Mesendoderm (in vitro differentiated cells): ENCODE measurements around the gene LRRN4CL. TPM values are rescaled to one million over a fixed set of nuclear protein-coding genes. Genes with fewer than 3 reads are reported as not detected.
"Not testable (repeated sequence)": the region's sequence is repeated elsewhere in the genome, so short reads cannot be mapped to it uniquely, and the experiment has no call there.

Source experiments
- DNase-seq: peaks from one replicate; pipeline ENCODE4 v3.0.0; 2013
- H2AK5ac ChIP-seq: 2 replicates; pipeline ENCODE4 v1.6.1; 2013; ENCODE audit warnings: low read length, inconsistent platforms
- H2BK120ac ChIP-seq: 2 replicates; pipeline ENCODE4 v1.6.1; 2013; ENCODE audit warnings: low read depth, mild to moderate bottlenecking, low read length, moderate library complexity, mixed read lengths
- H2BK15ac ChIP-seq: replicated peaks from 2 replicates; pipeline ENCODE4 v1.6.1; 2013; ENCODE audit warnings: low read depth, mild to moderate bottlenecking, moderate library complexity
- H2BK5ac ChIP-seq: 2 replicates; pipeline ENCODE4 v1.6.1; 2013; ENCODE audit warnings: low read length, inconsistent platforms
- H3K18ac ChIP-seq: 2 replicates; pipeline ENCODE4 v1.6.1; 2013; ENCODE audit warnings: mild to moderate bottlenecking, low read length, mixed read lengths
- H3K23ac ChIP-seq: one replicate; pipeline ENCODE4 v1.6.1; 2013; ENCODE audit warnings: low read length
- H3K27ac ChIP-seq: 2 replicates; pipeline ENCODE4 v1.5.1; 2013; ENCODE audit warnings: low read depth, mild to moderate bottlenecking, inconsistent platforms, low read length, moderate library complexity
- H3K27me3 ChIP-seq: 2 replicates; pipeline ENCODE4 v1.6.1; 2013; ENCODE audit warnings: low read length, control low read depth, mild to moderate bottlenecking, inconsistent platforms; ENCODE audit not compliant: insufficient read depth, poor library complexity
- H3K36me3 ChIP-seq: 2 replicates; pipeline ENCODE4 v1.6.1; 2013; ENCODE audit warnings: low read length, inconsistent platforms; ENCODE audit not compliant: control insufficient read depth, insufficient read depth
- H3K4ac ChIP-seq: one replicate; pipeline ENCODE4 v1.6.1; 2013; ENCODE audit warnings: low read depth, mild to moderate bottlenecking, low read length, moderate library complexity
- H3K4me1 ChIP-seq: 2 replicates; pipeline ENCODE4 v1.6.1; 2013; ENCODE audit warnings: low read depth, low read length, inconsistent platforms; ENCODE audit not compliant: control insufficient read depth
- H3K4me2 ChIP-seq: 2 replicates; pipeline ENCODE4 v1.6.1; 2013; ENCODE audit warnings: low read length
- H3K4me3 ChIP-seq: 2 replicates; pipeline ENCODE4 v1.5.1; 2013; ENCODE audit warnings: mild to moderate bottlenecking, low read length
- H3K56ac ChIP-seq: one replicate; pipeline ENCODE4 v1.6.1; 2013; ENCODE audit warnings: low read length
- H3K79me1 ChIP-seq: 2 replicates; pipeline ENCODE4 v1.6.1; 2013; ENCODE audit warnings: low read length, inconsistent platforms
- H3K79me2 ChIP-seq: 2 replicates; pipeline ENCODE4 v1.6.1; 2013; ENCODE audit warnings: mild to moderate bottlenecking, low read length; ENCODE audit not compliant: control insufficient read depth, insufficient read depth
- H3K9ac ChIP-seq: 2 replicates; pipeline ENCODE4 v1.6.1; 2013; ENCODE audit warnings: low read length, inconsistent platforms
- H4K5ac ChIP-seq: one replicate; pipeline ENCODE4 v1.6.1; 2013; ENCODE audit warnings: low read length
- H4K8ac ChIP-seq: one replicate; pipeline ENCODE4 v1.6.1; 2013; ENCODE audit warnings: low read depth, mild to moderate bottlenecking, control low read depth, low read length, moderate library complexity
- WGBS: extraction: QIAGEN DNeasy Blood & Tissue Kit; methylation state at CpG from one replicate; pipeline ENCODE4 v1.1.7; 2013; ENCODE audit warnings: low lambda C conversion rate, missing lambda C conversion rate; ENCODE audit not compliant: insufficient coverage; ENCODE audit errors: extremely low coverage; 5-methylcytosine and 5-hydroxymethylcytosine counted together
- polyA plus RNA-seq, 2 experiments: library from polyadenylated mRNA; stranded (reverse); fragments of 200-250 nt; gene quantifications; one replicate each; pipeline ENCODE4 v1.2.3, GENCODE V29; 2013

Gene LRRN4CL
- 0.15 TPM for polyA plus RNA-seq (2013, experiment 1 of 2)
- 0.13 TPM for polyA plus RNA-seq (2013, experiment 2 of 2)

DNA sequence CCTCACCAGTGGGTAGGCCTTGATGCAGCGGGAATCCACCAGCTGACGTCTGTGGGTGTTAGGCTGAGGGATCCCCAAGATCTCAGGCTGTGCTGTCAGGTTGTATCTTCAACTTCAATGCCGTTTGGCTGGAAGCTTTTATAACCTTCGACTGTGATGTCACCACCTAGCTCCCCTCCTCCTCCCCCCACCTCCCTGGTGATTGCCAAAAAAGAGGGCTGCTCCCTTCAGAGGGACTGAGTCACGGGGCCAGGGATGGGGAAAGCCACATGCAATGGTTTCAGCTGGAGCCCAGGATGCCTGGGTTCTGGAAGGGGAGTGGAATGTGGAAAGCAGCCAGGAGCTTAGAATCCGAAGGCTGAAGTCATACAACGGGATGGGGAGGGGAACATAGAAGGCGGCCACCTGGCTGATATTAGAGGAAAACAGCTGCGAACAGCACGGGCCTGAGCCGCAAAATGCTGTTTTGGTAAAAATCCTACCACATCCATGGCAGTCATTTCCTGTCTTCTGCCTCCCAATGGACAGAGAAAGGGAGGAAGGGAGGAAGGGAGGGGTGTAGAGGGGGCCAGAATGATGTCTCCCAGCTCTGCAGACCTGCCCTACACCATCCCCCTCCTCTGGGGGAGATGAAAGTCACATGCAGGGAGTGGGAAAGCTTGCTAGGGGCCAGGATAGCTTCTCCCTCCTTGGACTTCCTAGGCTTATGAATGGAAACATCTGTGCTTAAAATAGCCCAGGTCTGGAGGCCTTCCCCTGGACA lies at the start of gene LRRN4CL:
LRRN4CL (minus strand) TSS at position 110 of the 763 bp plus-strand sequence. CDS start 1,022 bp downstream, outside the sequence.
- H3K27ac ChIP-seq, result no peak within 1 kb of the TSS
- H2AK5ac ChIP-seq, result no peak within 1 kb of the TSS
- H2BK15ac ChIP-seq, result no peak within 1 kb of the TSS
- H4K8ac ChIP-seq, result no peak within 1 kb of the TSS
- H3K79me1 ChIP-seq, result no peaks in the 10 kb centered on the region
- H3K4me2 ChIP-seq, result no peak within 1 kb of the TSS
- no peak within 1 kb of the TSS for H3K23ac ChIP-seq
- H3K27me3 ChIP-seq, result no peaks in the 10 kb centered on the region
- H2BK120ac ChIP-seq, result no peak within 1 kb of the TSS
- H3K56ac ChIP-seq, result no peak within 1 kb of the TSS
- no peak within 1 kb of the TSS for H3K4ac ChIP-seq
- no peak within 1 kb of the TSS for H3K18ac ChIP-seq
- H3K79me2 ChIP-seq, result no peaks in the 10 kb centered on the region
- no peak within 1 kb of the TSS for H4K5ac ChIP-seq
- H2BK5ac ChIP-seq, result no peak within 1 kb of the TSS
- no peak within 1 kb of the TSS for H3K4me3 ChIP-seq
- no peaks in the 10 kb centered on the region for H3K4me1 ChIP-seq
- DNase-seq, result no peak
- no CpG with 5 or more reads among the region's 11 CpGs for WGBS
- peaks cover 4% of the 10 kb centered on the region for H3K36me3 ChIP-seq
- no peak within 1 kb of the TSS for H3K9ac ChIP-seq

- no peak overlapping the region for H3K56ac ChIP-seq
- H3K23ac ChIP-seq, result no peak overlapping the region
- no peak for DNase-seq
- H3K4me1 ChIP-seq, result no peaks in the 10 kb centered on the region
- peaks cover 1% of the 10 kb centered on the region for H3K36me3 ChIP-seq
- no peak overlapping the region for H3K4me2 ChIP-seq
- no peaks in the 10 kb centered on the region for H3K27me3 ChIP-seq
- H2BK5ac ChIP-seq, result no peak overlapping the region
- no peak overlapping the region for H4K5ac ChIP-seq
- no peak overlapping the region for H3K27ac ChIP-seq
- no peak overlapping the region for H3K9ac ChIP-seq
- H2AK5ac ChIP-seq, result no peak overlapping the region
- H3K18ac ChIP-seq, result no peak overlapping the region
- no peak overlapping the region for H4K8ac ChIP-seq
- H3K4me3 ChIP-seq, result no peak overlapping the region
- no peak overlapping the region for H3K4ac ChIP-seq
- H3K79me1 ChIP-seq, result no peaks in the 10 kb centered on the region
- no peak overlapping the region for H2BK15ac ChIP-seq
- H3K79me2 ChIP-seq, result no peaks in the 10 kb centered on the region
- no peak overlapping the region for H2BK120ac ChIP-seq
Measured at GRCh38 chr11:62737196-62737595, 47.9 kb upstream of the LRRN4CL start.

DNA sequence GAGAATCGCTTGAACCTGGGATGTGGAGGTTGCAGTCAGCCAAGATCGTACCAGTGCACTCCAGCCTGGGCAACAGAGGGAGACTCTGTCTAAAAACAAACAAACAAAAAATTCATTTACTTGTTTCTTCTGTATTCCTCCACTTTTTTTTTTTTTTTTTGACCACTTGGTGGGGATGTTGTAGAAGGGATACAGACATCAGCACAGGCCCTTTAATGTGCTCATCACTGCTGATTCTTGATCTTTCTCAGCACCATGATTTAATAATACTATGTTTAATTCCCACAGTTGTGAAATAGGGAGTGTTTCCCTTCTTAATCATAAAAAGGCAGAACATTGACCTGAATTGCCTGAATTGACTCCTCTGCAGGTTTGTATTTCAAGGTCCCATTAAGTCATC lies 43.5 kb upstream of the LRRN4CL start:
- no peak overlapping the region for H3K18ac ChIP-seq
- H4K5ac ChIP-seq, result no peak overlapping the region
- no peak overlapping the region for H3K4me2 ChIP-seq
- H4K8ac ChIP-seq, result no peak overlapping the region
- no peak overlapping the region for H2BK120ac ChIP-seq
- H3K79me2 ChIP-seq, result peaks cover 16% of the 10 kb centered on the region
- no peaks in the 10 kb centered on the region for H3K27me3 ChIP-seq
- H3K36me3 ChIP-seq, result peaks cover 1% of the 10 kb centered on the region
- H3K56ac ChIP-seq, result no peak overlapping the region
- no CpG with 5 or more reads among the region's 2 CpGs for WGBS
- H3K4me3 ChIP-seq, result no peak overlapping the region
- no peaks in the 10 kb centered on the region for H3K79me1 ChIP-seq
- no peak overlapping the region for H2BK5ac ChIP-seq
- no peak overlapping the region for H3K4ac ChIP-seq
- H3K23ac ChIP-seq, result no peak overlapping the region
- no peaks in the 10 kb centered on the region for H3K4me1 ChIP-seq
- no peak overlapping the region for H2BK15ac ChIP-seq
- peak; percentile 52 for DNase-seq
- no peak overlapping the region for H3K9ac ChIP-seq
- H2AK5ac ChIP-seq, result no peak overlapping the region
- H3K27ac ChIP-seq, result no peak overlapping the region

DNA sequence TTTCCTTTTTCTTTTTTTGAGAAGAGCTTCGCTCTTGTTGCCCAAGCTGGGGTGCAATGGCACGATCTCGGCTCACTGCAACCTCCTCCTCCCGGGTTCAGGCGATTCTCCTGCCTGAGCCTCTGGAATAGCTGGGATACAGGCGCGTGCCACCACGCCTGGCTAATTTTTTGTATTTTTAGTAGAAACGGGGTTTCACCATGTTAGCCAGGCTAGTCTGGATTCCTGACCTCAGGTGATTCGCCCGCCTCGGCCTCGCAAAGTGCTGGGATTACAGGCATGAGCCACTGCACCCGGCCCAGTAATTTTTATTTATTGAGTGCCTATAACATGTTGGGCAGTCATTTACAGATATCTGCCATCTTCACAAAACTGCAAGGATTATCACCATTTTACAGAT lies 40.7 kb upstream of the LRRN4CL start:
- not testable (repeated sequence) for H3K23ac ChIP-seq, H3K36me3 ChIP-seq, H2BK120ac ChIP-seq, H4K8ac ChIP-seq, H3K4ac ChIP-seq, H3K27ac ChIP-seq, H3K4me1 ChIP-seq, H2AK5ac ChIP-seq, H2BK5ac ChIP-seq, H3K27me3 ChIP-seq, H3K4me2 ChIP-seq, H2BK15ac ChIP-seq, H3K4me3 ChIP-seq, DNase-seq, H4K5ac ChIP-seq, H3K56ac ChIP-seq, H3K79me1 ChIP-seq, H3K18ac ChIP-seq
- Histone ChIP-seq H3K9ac (peak overlapping the region; percentile 27), H3K79me2 (peaks cover 34% of the 10 kb centered on the region)
- no CpG with 5 or more reads among the region's 14 CpGs for WGBS

DNA sequence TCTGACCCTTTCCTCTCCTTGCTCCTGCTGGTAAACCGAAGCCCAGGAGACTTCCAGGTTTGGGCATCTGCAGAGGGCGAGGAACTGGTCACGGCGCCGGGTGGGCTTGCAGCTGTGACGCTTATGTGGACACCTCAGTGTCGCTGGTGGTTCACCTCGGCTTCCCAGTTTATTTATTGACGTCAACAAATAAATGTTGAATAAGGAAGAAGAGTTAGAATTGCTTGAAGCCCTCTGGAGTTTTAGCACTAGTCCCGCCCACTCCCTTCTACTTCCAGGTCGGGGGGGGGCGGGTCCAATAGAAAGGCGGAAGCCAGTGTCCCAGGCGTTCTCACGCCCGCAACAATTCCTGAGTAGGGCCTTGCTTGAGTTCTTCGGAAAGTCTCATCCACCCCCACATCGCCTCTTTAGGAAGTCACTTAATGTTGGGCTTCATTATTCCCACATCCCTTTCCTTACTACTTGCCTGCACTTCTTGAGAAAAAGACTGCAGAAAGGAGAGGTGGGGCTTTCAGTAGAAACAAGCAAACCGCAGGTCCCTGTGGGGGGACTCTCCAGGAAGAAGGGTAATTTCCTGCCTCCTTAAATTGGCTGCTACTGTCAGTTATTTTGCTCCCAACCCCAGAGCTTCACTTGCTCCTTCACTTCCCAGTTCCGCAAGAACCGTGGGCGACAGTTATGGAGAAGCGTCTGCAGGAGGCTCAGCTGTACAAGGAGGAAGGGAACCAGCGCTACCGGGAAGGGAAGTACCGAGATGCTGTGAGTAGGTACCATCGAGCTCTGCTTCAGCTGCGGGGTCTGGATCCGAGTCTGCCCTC lies 39.0 kb upstream of the LRRN4CL start, which contains the start of gene TTC9C:
TTC9C (plus strand) TSS at position 316 of the 818 bp plus-strand sequence; CDS start at position 679, 363 bp downstream.
- peak; percentile 91 for DNase-seq
- H3K27me3 ChIP-seq, result no peaks in the 10 kb centered on the region
- H3K79me1 ChIP-seq, result peaks cover 5% of the 10 kb centered on the region
- H3K4me1 ChIP-seq, result peaks cover 3% of the 10 kb centered on the region
- no CpG with 5 or more reads among the region's 29 CpGs for WGBS
- H3K56ac ChIP-seq, result peak within 1 kb of the TSS; percentile 100
- peak within 1 kb of the TSS; percentile 94 for H3K9ac ChIP-seq
- H3K36me3 ChIP-seq, result peaks cover 6% of the 10 kb centered on the region
- H3K27ac ChIP-seq, result peak within 1 kb of the TSS; percentile 94
- H3K4ac ChIP-seq, result peak within 1 kb of the TSS; percentile 99
- no peak within 1 kb of the TSS for H2BK15ac ChIP-seq
- peak within 1 kb of the TSS; percentile 17 for H4K8ac ChIP-seq
- H2BK5ac ChIP-seq, result peak within 1 kb of the TSS; percentile 97
- H2AK5ac ChIP-seq, result peak within 1 kb of the TSS; percentile 77
- peak within 1 kb of the TSS; percentile 95 for H4K5ac ChIP-seq
- peaks cover 51% of the 10 kb centered on the region for H3K79me2 ChIP-seq
- peak within 1 kb of the TSS; percentile 100 for H3K4me2 ChIP-seq
- H3K18ac ChIP-seq, result peak within 1 kb of the TSS; percentile 98
- H3K23ac ChIP-seq, result peak within 1 kb of the TSS; percentile 97
- H3K4me3 ChIP-seq, result peak within 1 kb of the TSS; percentile 81
- peak within 1 kb of the TSS; percentile 52 for H2BK120ac ChIP-seq
